CD14-positive monocyte (primary cell): ENCODE results near the gene GTF2B. TPM values are rescaled to one million over a fixed set of nuclear protein-coding genes. Genes with fewer than 3 reads are reported as not detected.

Experiments
- DNase-seq, 3 donors: peaks; one replicate each; pipeline ENCODE4 v3.0.0-alpha.2; 2011 to 2022
- H2AFZ ChIP-seq: 2 replicates; pipeline ENCODE4 v1.6.0; 2012; ENCODE audit warnings: mild to moderate bottlenecking, low read depth, low read length, inconsistent platforms; ENCODE audit not compliant: insufficient read depth, poor library complexity, severe bottlenecking
- H3K27ac ChIP-seq, 2 donors: 1 replicate in 1 of 2; 2 replicates in 1 of 2; pipeline ENCODE4 v1.5.1; 2012 to 2013; ENCODE audit warnings: low read length in 2 of 2, control low read depth in 1 of 2, inconsistent platforms in 1 of 2, low read depth in 1 of 2, mild to moderate bottlenecking in 1 of 2
- H3K27me3 ChIP-seq, 2 donors: one replicate each; pipeline versions ENCODE4 v1.6.0 to v1.6.1; 2011 to 2013; ENCODE audit warnings: low read length in 2 of 2; ENCODE audit not compliant: control insufficient read depth in 2 of 2, insufficient read depth in 2 of 2
- H3K36me3 ChIP-seq, 2 donors: replicated peaks in 1 of 2; 1 replicate in 1 of 2; 2 replicates in 1 of 2; pipeline versions ENCODE4 v1.5.1 to v1.6.1; 2012 to 2013; ENCODE audit warnings: low read length in 2 of 2, control low read depth in 1 of 2, inconsistent platforms in 1 of 2, mild to moderate bottlenecking in 1 of 2; ENCODE audit not compliant: insufficient read depth in 2 of 2, control insufficient read depth in 1 of 2
- H3K4me1 ChIP-seq, 2 donors: 1 replicate in 1 of 2; 2 replicates in 1 of 2; pipeline versions ENCODE4 v1.5.1 to v1.6.1; 2012 to 2013; ENCODE audit warnings: low read length in 2 of 2, control low read depth in 1 of 2, inconsistent platforms in 1 of 2, mild to moderate bottlenecking in 1 of 2, moderate library complexity in 1 of 2; ENCODE audit not compliant: insufficient read depth in 2 of 2, control insufficient read depth in 1 of 2
- H3K4me2 ChIP-seq: replicated peaks from 2 replicates; pipeline ENCODE3; 2012; ENCODE audit warnings: low read length, moderate library complexity, mild to moderate bottlenecking; ENCODE audit not compliant: poor library complexity, severe bottlenecking; ENCODE audit errors: extremely low read depth
- H3K4me3 ChIP-seq, 3 experiments: fragments of 200-600 bp in 1 of 3; sonication (generic) in 1 of 3; replicated peaks in 1 of 3; 1 replicate in 2 of 3; 2 replicates in 1 of 3; pipeline ENCODE4 v1.5.1; 2011 to 2013; ENCODE audit warnings: low read length in 3 of 3, mild to moderate bottlenecking in 3 of 3, control low read depth in 2 of 3, low read depth in 2 of 3, inconsistent platforms in 1 of 3, moderate library complexity in 1 of 3
- H3K79me2 ChIP-seq: 2 replicates; pipeline ENCODE4 v1.6.0; 2012; ENCODE audit warnings: mild to moderate bottlenecking, control low read depth, inconsistent platforms, low read length, moderate library complexity; ENCODE audit not compliant: insufficient read depth
- H3K9ac ChIP-seq: 2 replicates; pipeline ENCODE4 v1.6.0; 2017; ENCODE audit warnings: low read length, mild to moderate bottlenecking; ENCODE audit not compliant: insufficient read depth, poor library complexity, severe bottlenecking
- H3K9me3 ChIP-seq, 2 donors: replicated peaks in 1 of 2; 1 replicate in 1 of 2; 2 replicates in 1 of 2; pipeline versions ENCODE4 v1.5.1 to v1.6.1; 2012 to 2013; ENCODE audit warnings: low read length in 2 of 2, control low read depth in 1 of 2; ENCODE audit not compliant: control insufficient read depth in 1 of 2, insufficient read depth in 1 of 2
- H4K20me1 ChIP-seq: 2 replicates; pipeline ENCODE4 v1.6.0; 2012; ENCODE audit warnings: mild to moderate bottlenecking, low read length, control low read depth, moderate library complexity; ENCODE audit not compliant: insufficient read depth
- H3K27ac Mint-ChIP-seq, 7 donors: one replicate each; pipeline ENCODE4 v1.8.0; 2020; ENCODE audit warnings: mild to moderate bottlenecking in 7 of 7, mixed read lengths in 7 of 7, moderate library complexity in 6 of 7, inconsistent platforms in 2 of 7
- H3K27me3 Mint-ChIP-seq, 3 donors: one replicate each; pipeline ENCODE4 v1.8.0; 2021 to 2022; ENCODE audit warnings: low read depth in 3 of 3, mild to moderate bottlenecking in 3 of 3, mixed read lengths in 3 of 3, moderate library complexity in 3 of 3, inconsistent platforms in 1 of 3
- H3K36me3 Mint-ChIP-seq, 2 donors: one replicate each; pipeline ENCODE4 v1.8.0; 2020; ENCODE audit warnings: mixed read lengths in 2 of 2, inconsistent platforms in 1 of 2, mild to moderate bottlenecking in 1 of 2
- H3K4me1 Mint-ChIP-seq: one replicate; pipeline ENCODE4 v1.8.0; 2020; ENCODE audit warnings: mild to moderate bottlenecking, mixed read lengths
- H3K4me3 Mint-ChIP-seq, 2 donors: one replicate each; pipeline ENCODE4 v1.8.0; 2020; ENCODE audit warnings: mild to moderate bottlenecking in 2 of 2, mixed read lengths in 2 of 2, moderate library complexity in 1 of 2
- H3K9me3 Mint-ChIP-seq, 7 donors: one replicate each; pipeline ENCODE4 v1.8.0; 2020 to 2022; ENCODE audit warnings: mixed read lengths in 7 of 7, mild to moderate bottlenecking in 6 of 7, moderate library complexity in 6 of 7, inconsistent platforms in 2 of 7
- CTCF ChIP-seq: fragments of 200-600 bp; IDR thresholded peaks from one replicate; pipeline ENCODE4 v1.8.0; 2022; ENCODE audit warnings: antibody characterized with exemption, mild to moderate bottlenecking
- WGBS: methylation state at CpG from one replicate; pipeline ENCODE4 v1.1.5; 2013; ENCODE audit warnings: missing lambda C conversion rate; ENCODE audit not compliant: insufficient coverage; 5-methylcytosine and 5-hydroxymethylcytosine counted together
- intact Hi-C, 2 donors: fragments of 100-400 bp; cut with micrococcal nuclease; formaldehyde crosslinking; loops; one replicate each; pipeline versions ENCODE4 v1.15.0 to v1.15.1; 2023
- polyA plus RNA-seq, 3 donors: library from polyadenylated mRNA; depleted of rRNA in 1 of 3; unstranded in 2 of 3; stranded (reverse) in 1 of 3; fragments of 300-500 nt in 2 of 3; fragments of >200 nt in 1 of 3; fragmentation: Illumina TruSeq in 2 of 3; gene quantifications; 1 replicate in 2 of 3; 2 replicates in 1 of 3; pipeline ENCODE4 v1.2.3, GENCODE V29; 2012 to 2021

Gene GTF2B
- polyA plus RNA-seq, 3 donors = 26.9 to 46.1 (median 39.2) TPM

GRCh38 chr1:88911161-88911560, 19.8 kb upstream of the GTF2B start:
- Histone ChIP-seq H3K27ac (no peak overlapping the region), H3K4me2 (no peak overlapping the region), H4K20me1 (no peaks in the 10 kb centered on the region), H2AFZ (no peak overlapping the region), H3K4me1 (no peaks in the 10 kb centered on the region), H3K36me3 (no peaks in the 10 kb centered on the region), H3K4me3 (no peak overlapping the region), H3K9ac (no peak overlapping the region), H3K27me3 (no peaks in the 10 kb centered on the region), H3K9me3 (peaks cover 0 to 6% of the 10 kb centered on the region in 2 donors), H3K79me2 (no peaks in the 10 kb centered on the region)
- intact Hi-C loops = no loop called here
- peaks cover 2 to 22% (median 13%) of the 10 kb centered on the region in 7 donors for H3K9me3 Mint-ChIP-seq
- H3K4me3 Mint-ChIP-seq = no peak overlapping the region
- H3K27ac Mint-ChIP-seq = no peak overlapping the region
- no peaks in the 10 kb centered on the region for H3K4me1 Mint-ChIP-seq
- DNase-seq = no peak
- H3K36me3 Mint-ChIP-seq = no peaks in the 10 kb centered on the region
- no peak for TF ChIP-seq CTCF
- H3K27me3 Mint-ChIP-seq = peaks cover 0 to 2% (median 0%) of the 10 kb centered on the region in 3 donors
- WGBS = 100% methylated on average over 2 of the region's 9 CpGs

- Histone ChIP-seq H3K79me2 (no peaks in the 10 kb centered on the region), H4K20me1 (no peaks in the 10 kb centered on the region), H3K27me3 (no peaks in the 10 kb centered on the region), H3K9me3 (no peaks in the 10 kb centered on the region), H3K4me2 (no peak overlapping the region), H3K27ac (no peak overlapping the region), H3K4me3 (no peak overlapping the region), H2AFZ (no peak overlapping the region), H3K4me1 (no peaks in the 10 kb centered on the region), H3K9ac (no peak overlapping the region), H3K36me3 (no peaks in the 10 kb centered on the region)
- Mint-ChIP-seq H3K36me3 (no peaks in the 10 kb centered on the region), H3K27ac (no peak overlapping the region), H3K9me3 (peaks cover 3 to 17% (median 9%) of the 10 kb centered on the region in 7 donors), H3K4me3 (no peak overlapping the region), H3K4me1 (no peaks in the 10 kb centered on the region), H3K27me3 (peaks cover 0 to 2% (median 0%) of the 10 kb centered on the region in 3 donors)
- no CpG with 5 or more reads among the region's 1 CpG for WGBS
- no peak for DNase-seq
- intact Hi-C loops = no loop called here
- TF ChIP-seq CTCF = no peak
These were observed 19.0 kb upstream of the GTF2B start for GRCh38 chr1:88910401-88910800.
